Duodenal mucosa (tissue), 2 donors: ENCODE results near the gene FTO.

ENCODE experiments used
- H3K27ac ChIP-seq: one replicate; pipeline ENCODE4 v1.7.0; 2013; ENCODE audit warnings: low read depth, low read length
- H3K27me3 ChIP-seq, 2 donors: one replicate each; pipeline ENCODE4 v1.7.0; 2013; ENCODE audit warnings: low read length in 2 of 2, control low read depth in 1 of 2; ENCODE audit not compliant: insufficient read depth in 2 of 2, control insufficient read depth in 1 of 2
- H3K36me3 ChIP-seq, 2 donors: one replicate each; pipeline ENCODE4 v1.7.0; 2013; ENCODE audit warnings: low read length in 2 of 2, control low read depth in 1 of 2; ENCODE audit not compliant: insufficient read depth in 2 of 2, control insufficient read depth in 1 of 2
- H3K4me1 ChIP-seq, 2 donors: one replicate each; pipeline ENCODE4 v1.7.0; 2013; ENCODE audit warnings: low read length in 2 of 2, control low read depth in 1 of 2; ENCODE audit not compliant: insufficient read depth in 2 of 2, control insufficient read depth in 1 of 2
- H3K4me3 ChIP-seq, 2 donors: one replicate each; pipeline ENCODE4 v1.7.0; 2013; ENCODE audit warnings: low read length in 2 of 2, low read depth in 1 of 2
- H3K9ac ChIP-seq, 2 donors: one replicate each; pipeline ENCODE4 v1.7.0; 2013; ENCODE audit warnings: low read length in 2 of 2, low read depth in 1 of 2
- H3K9me3 ChIP-seq, 2 donors: one replicate each; pipeline ENCODE4 v1.7.0; 2013; ENCODE audit warnings: low read length in 2 of 2, control low read depth in 1 of 2; ENCODE audit not compliant: control insufficient read depth in 1 of 2

FTO gene

DNA sequence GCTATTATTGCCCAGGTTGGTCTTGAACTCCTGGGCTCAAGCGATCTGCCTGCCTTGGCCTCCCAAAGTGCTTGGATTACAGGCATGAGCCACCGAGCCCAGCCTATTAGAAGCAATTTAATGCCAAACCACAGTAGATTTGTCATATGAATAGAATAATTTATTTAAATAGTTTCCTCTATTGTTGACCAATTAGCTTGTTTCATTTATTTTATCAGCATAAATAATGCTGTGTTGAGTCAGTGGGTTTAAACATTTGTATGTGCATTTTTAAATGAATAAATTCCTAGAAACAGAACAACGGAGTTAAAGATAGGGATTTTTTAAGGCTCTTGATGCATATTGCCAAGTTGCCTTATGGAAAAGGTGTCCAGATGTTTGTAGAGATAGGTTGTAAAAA is 26.7 kb downstream of the FTO start:
- Histone ChIP-seq H3K9ac (no peak overlapping the region), H3K4me1 (peaks cover 12 to 18% of the 10 kb centered on the region in 2 donors), H3K27me3 (no peaks in the 10 kb centered on the region), H3K9me3 (no peaks in the 10 kb centered on the region), H3K36me3 (no peaks in the 10 kb centered on the region), H3K4me3 (no peak overlapping the region), H3K27ac (no peak overlapping the region)

DNA sequence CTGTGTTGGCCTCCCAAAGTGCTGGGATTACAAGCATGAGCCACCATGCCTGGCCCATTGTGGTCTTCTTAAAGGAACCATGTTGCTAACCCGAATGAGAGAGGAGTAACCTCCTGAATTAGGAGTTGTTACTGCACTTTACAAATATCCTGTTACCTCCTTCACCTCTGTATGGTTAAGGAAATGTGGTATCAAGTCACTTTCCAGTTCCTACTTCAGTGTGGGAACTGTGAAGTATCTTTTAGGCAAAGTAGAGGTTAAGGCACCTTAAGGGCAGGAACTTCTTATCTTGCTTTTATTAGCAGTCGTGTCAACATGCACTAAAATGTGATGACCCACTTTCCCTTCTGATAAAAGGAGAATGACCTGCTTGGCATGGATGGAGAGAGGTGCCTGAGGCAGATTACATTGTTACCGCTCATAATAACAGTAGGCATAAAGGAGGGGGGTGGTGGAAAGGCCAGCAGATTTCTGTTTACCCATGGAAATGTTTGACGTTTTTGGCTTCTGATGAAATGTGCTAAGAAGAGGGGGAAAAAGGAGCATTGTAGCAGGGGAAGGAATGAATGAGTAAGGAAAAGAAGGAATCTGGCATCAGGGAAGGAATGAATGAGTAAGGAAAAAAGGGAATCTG is 28.5 kb downstream of the FTO start:
- Histone ChIP-seq H3K36me3 (no peaks in the 10 kb centered on the region), H3K27ac (no peak overlapping the region), H3K9me3 (no peaks in the 10 kb centered on the region), H3K9ac (no peak overlapping the region), H3K4me3 (no peak overlapping the region), H3K27me3 (no peaks in the 10 kb centered on the region), H3K4me1 (peaks cover 8% of the 10 kb centered on the region in 2 donors)

DNA sequence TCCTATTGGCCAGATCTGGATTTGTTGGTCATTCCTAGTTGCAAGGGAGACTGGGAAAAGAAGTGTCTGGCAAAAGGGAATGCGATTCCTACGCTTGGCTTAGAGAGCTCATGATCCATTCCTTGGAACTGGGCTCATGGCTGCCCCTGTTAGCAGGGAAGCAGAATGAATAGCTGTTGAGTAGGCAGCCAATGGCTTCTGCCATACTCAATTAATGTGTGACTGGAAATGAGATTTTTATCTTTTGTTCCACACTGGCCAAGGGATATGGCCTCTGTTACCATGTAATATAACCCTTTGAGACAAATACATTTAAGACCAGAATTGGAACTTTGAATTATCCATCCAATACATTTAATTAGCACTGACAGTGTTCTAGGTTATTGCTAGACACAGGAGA is 31.0 kb downstream of the FTO start:
- no peak overlapping the region for H3K4me3 ChIP-seq
- H3K4me1 ChIP-seq, result peaks cover 8% of the 10 kb centered on the region in 2 donors
- no peak overlapping the region for H3K27ac ChIP-seq
- no peaks in the 10 kb centered on the region for H3K27me3 ChIP-seq
- no peaks in the 10 kb centered on the region for H3K36me3 ChIP-seq
- no peak overlapping the region for H3K9ac ChIP-seq
- H3K9me3 ChIP-seq, result no peaks in the 10 kb centered on the region

DNA sequence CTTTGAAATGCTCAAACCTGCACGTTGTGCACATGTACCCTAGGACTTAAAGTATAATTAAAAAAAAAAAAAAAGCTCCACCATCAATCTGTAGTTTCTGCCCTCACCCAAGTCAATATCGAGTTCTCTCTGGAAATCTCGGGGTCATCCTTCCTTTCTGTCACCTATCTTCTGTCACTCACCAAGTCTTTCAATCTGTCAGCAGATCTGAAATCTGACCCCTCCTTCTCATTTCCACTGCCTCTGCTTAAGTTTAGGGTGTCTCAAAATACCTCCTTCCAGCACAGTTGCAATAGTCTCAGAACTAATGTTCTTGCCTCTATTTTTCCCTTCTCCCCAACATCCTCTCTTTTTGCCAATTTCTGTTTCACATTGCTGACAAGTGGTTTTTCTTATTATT is 32.3 kb downstream of the FTO start:
- H3K4me3 ChIP-seq, result no peak overlapping the region
- H3K9me3 ChIP-seq, result no peaks in the 10 kb centered on the region
- H3K36me3 ChIP-seq, result no peaks in the 10 kb centered on the region
- peaks cover 8% of the 10 kb centered on the region in 2 donors for H3K4me1 ChIP-seq
- H3K9ac ChIP-seq, result no peak overlapping the region
- no peak overlapping the region for H3K27ac ChIP-seq
- no peaks in the 10 kb centered on the region for H3K27me3 ChIP-seq

DNA sequence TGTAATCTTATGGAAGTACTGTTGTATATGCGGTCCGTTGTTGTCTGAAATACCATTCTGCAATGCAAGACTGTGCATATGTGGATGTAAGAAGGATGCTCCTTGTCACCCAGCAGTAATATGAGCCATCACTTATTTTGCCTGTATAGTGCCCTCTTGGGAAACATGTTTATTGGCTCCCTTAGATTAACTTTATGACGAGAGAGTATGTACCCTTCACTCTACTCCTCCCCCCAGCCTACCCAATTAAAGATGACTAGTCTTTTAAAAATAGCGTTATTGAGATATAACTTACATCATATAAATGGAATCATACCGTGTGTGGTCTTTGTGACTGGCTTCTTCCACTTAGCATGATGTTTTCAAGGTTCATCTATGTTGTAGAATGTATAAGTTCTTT is 33.6 kb downstream of the FTO start:
- no peak overlapping the region for H3K9ac ChIP-seq
- peaks cover 3 to 4% of the 10 kb centered on the region in 2 donors for H3K4me1 ChIP-seq
- no peak overlapping the region for H3K4me3 ChIP-seq
- no peaks in the 10 kb centered on the region for H3K27me3 ChIP-seq
- no peaks in the 10 kb centered on the region for H3K36me3 ChIP-seq
- no peaks in the 10 kb centered on the region for H3K9me3 ChIP-seq
- H3K27ac ChIP-seq, result no peak overlapping the region

DNA sequence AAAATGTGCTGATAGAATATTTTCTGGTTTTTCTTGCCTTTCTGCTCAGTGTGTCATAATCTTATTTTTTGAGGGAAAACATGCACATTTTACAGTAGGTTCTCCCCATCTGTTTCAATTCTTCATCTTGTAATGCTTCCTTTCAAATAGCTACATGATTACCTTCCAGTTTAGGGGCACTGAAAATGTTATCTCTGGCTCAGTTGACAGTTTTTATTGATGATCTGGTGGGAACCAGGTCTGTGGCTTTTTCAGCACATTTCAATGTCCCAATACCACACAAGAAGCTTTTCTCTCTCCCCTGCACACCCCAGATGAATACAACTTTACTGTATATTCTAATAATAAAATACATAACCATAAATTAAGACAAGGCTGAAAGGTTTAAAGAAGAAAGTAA is 36.5 kb downstream of the FTO start:
- Histone ChIP-seq H3K9me3 (no peaks in the 10 kb centered on the region), H3K27ac (no peak overlapping the region), H3K36me3 (no peaks in the 10 kb centered on the region), H3K4me1 (peaks cover 3 to 5% of the 10 kb centered on the region in 2 donors), H3K27me3 (no peaks in the 10 kb centered on the region), H3K9ac (no peak overlapping the region), H3K4me3 (no peak overlapping the region)

DNA sequence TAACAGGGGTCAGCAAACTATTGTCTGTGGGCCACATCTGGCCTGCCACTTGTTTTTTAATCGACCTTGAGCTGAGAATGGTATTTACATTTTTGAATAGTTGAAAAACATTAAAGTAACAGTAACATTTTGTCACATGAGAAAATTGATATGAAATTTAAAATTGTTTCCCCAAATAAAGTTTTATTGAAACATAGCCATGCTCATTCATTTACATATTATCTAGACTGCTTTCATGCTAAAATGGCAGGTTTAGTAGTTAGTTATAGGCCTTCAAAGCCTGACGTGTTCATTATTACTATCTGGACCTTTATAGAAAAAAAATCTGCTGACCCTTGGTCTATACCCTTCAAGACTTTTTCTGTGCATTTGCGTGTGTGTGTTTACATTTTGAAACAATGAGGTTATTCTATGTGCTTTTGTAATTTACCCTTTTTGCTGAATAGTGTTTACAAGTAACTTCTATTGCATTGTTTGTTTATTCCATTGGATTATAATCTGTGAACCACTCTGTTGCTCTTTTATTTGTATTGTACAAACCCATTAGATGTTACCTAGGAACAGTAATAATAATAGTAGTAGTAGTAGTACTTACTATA is 37.1 kb downstream of the FTO start:
- Histone ChIP-seq H3K4me3 (no peak overlapping the region), H3K9me3 (no peaks in the 10 kb centered on the region), H3K9ac (no peak overlapping the region)

DNA sequence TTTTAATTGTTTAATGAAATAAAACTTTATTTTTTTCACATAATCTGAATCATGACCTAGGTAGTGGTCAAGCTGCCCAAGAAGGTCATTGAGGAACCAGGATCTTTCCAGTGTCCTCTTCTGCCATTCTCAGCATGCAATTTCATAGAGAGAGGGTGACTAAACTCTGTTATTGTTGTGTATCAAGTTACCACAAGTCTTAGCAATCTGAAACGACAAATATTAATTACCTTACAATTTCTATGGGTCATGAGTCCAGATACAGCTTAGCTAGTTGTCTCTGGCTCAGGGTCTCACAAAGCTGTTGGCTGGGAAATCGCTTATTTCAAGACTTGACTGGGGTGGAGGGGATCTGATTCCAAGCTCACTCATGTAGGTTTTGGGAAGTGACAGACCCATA is 37.6 kb downstream of the FTO start:
- H3K9me3 ChIP-seq, result no peaks in the 10 kb centered on the region
- no peaks in the 10 kb centered on the region for H3K27me3 ChIP-seq
- no peaks in the 10 kb centered on the region for H3K36me3 ChIP-seq
- H3K4me1 ChIP-seq, result peaks cover 3 to 5% of the 10 kb centered on the region in 2 donors
- H3K9ac ChIP-seq, result no peak overlapping the region
- no peak overlapping the region for H3K4me3 ChIP-seq
- no peak overlapping the region for H3K27ac ChIP-seq

More for the DNA sequence above, 37.1 kb downstream of the FTO start:
- peaks cover 3 to 5% of the 10 kb centered on the region in 2 donors for H3K4me1 ChIP-seq
- H3K27ac ChIP-seq, result no peak overlapping the region
- H3K27me3 ChIP-seq, result no peaks in the 10 kb centered on the region
- H3K36me3 ChIP-seq, result no peaks in the 10 kb centered on the region

DNA sequence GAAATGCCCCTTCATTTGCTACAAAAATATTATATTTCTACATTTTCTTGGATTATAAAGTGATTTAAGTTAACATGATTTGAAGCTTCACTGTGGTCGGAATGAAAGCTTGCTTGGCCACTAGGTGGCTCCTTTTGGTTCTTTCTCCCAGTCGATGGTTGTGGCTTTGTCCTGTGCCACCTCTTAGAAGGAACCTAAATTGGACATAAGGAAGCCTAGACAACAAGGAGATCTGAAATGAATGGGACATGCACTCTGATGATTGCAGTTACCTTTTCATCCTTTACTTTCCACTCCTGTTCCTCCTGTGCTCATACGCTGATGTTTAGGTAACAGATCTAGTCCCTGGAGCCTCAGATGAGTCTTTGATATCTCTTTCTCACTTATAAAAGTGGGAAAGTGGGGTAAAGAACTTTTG is 39.2 kb downstream of the FTO start:
- Histone ChIP-seq H3K27me3 (no peaks in the 10 kb centered on the region), H3K36me3 (no peaks in the 10 kb centered on the region), H3K9ac (no peak overlapping the region), H3K4me1 (peaks cover 3 to 5% of the 10 kb centered on the region in 2 donors), H3K9me3 (peaks cover 0 to 4% of the 10 kb centered on the region in 2 donors), H3K27ac (no peak overlapping the region), H3K4me3 (no peak overlapping the region)

DNA sequence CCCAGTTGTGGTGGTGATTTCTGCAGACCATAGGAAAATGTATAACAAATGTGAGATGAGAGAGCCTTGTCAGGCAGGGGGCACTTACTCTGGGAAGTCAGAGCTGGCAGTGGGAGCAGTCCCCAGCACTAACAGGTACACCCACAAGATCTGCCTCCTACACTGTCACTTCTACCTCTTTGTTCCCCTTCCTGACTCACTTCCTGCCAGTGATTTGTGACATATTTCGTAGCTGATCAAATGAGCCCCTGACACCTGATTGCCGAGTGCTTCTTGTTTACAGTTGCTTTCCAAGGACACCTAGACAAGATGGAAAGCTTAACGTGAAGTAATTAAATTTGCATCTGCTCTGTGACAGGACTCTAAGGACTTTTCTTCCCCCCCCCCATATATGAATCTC is 40.5 kb downstream of the FTO start:
- peaks cover 3 to 5% of the 10 kb centered on the region in 2 donors for H3K4me1 ChIP-seq
- H3K9ac ChIP-seq, result no peak overlapping the region
- peaks cover 0 to 4% of the 10 kb centered on the region in 2 donors for H3K9me3 ChIP-seq
- H3K4me3 ChIP-seq, result no peak overlapping the region
- no peaks in the 10 kb centered on the region for H3K36me3 ChIP-seq
- H3K27me3 ChIP-seq, result no peaks in the 10 kb centered on the region
- H3K27ac ChIP-seq, result no peak overlapping the region
